ENCODE results near the gene SLC35F2. TPM values are rescaled to one million over a fixed set of nuclear protein-coding genes. Genes with fewer than 3 reads are reported as not detected.
A peak's percentile ranks its signal among the peaks of the same experiment; 100 is the strongest.

Gene SLC35F2
- total and polyA plus RNA-seq, 11 donors = 0.22 to 2.1 (median 1.1) TPM

DNA sequence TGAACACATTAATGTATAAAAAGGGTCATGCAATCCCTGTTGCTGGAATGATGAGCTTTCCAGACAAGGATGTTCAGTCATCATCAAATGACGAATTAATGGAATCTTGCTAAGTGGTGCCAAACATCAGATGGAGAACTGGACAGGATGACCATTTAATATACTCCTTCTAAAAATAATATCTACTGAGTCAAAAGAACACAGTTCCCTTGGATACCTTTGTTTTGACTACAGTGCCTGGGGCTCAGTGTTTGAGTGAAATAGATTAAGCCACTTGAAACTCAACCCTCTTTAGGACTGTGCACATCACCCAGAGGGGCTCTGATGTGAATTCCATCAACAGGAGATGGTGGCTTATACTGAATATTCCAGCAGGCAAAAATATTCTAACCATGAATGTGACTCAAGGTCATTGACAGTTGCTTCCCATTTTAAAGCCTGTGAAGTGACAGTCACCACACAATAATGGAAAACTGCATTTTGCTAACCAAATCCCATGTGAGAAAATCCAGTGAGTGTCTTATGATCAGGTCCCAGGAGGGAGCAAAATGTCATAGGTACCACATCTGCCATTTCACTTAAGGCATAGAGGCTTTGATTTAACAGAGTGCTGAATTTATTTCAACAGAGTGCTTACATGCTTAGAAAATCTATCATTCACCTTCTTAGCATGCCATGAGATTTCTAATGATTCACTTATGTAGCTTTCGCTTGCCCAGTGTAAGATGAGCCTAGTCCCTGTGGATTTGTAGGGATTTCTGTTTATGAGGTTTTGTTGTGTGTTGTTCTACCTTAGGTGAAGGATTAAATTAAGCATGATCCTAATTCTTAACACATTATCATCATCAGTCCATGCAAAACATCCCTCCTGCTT is 105.4 kb downstream of the SLC35F2 start:
- Histone ChIP-seq H3K4me3 (no peak overlapping the region), H3K36me3 (no peaks in the 10 kb centered on the region), H3K4me1 (no peaks in the 10 kb centered on the region), H3K27me3 (no peaks in the 10 kb centered on the region), H3K9me3 (no peaks in the 10 kb centered on the region), H3K27ac (peak overlapping the region in 3 of 12 donors; percentile 23 to 40 (median 34))
- intact Hi-C loops (cut with DNase I) = no loop called here
- ATAC-seq (peak in 2 of 4 donors; percentile 41 to 83), DNase-seq (no peak)
- 39 to 59% (median 43%) methylated on average over 2 of the region's 2 CpGs for WGBS, 4 donors
- TF ChIP-seq, protein P1, sequence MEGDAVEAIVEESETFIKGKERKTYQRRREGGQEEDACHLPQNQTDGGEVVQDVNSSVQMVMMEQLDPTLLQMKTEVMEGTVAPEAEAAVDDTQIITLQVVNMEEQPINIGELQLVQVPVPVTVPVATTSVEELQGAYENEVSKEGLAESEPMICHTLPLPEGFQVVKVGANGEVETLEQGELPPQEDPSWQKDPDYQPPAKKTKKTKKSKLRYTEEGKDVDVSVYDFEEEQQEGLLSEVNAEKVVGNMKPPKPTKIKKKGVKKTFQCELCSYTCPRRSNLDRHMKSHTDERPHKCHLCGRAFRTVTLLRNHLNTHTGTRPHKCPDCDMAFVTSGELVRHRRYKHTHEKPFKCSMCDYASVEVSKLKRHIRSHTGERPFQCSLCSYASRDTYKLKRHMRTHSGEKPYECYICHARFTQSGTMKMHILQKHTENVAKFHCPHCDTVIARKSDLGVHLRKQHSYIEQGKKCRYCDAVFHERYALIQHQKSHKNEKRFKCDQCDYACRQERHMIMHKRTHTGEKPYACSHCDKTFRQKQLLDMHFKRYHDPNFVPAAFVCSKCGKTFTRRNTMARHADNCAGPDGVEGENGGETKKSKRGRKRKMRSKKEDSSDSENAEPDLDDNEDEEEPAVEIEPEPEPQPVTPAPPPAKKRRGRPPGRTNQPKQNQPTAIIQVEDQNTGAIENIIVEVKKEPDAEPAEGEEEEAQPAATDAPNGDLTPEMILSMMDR (IDR thresholded peaks at IDR 0.05) = no peak
- no peak for TF ChIP-seq POLR2A (IDR thresholded peaks at IDR 0.05)

DNA sequence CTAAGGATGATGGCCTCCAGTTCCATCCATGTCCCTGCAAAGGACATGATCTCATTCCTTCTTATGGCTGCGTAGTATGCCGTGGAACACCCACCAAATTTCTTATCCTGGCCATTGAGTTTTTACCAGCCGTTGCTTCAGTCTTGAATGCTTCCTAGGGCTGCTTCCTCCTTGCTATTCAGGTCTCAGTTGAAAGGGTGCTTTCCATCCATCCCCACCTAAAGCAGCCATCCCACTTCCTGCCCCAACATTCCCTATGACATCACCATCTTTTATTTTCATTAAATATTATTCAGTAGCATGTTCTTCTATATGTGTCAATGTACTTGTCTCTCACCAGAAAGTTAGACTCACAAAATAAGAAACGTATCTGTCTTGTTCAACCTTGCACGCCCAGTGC is 106.1 kb downstream of the SLC35F2 start:
- no peak for TF ChIP-seq POLR2A (IDR thresholded peaks at IDR 0.05)
- TF ChIP-seq, protein P1 (IDR thresholded peaks at IDR 0.05) = no peak
- 52 to 61% (median 57%) methylated on average over 5 of the region's 5 CpGs for WGBS, 4 donors
- H3K4me3 ChIP-seq = no peak overlapping the region
- no peaks in the 10 kb centered on the region for H3K9me3 ChIP-seq
- DNase-seq = no peak
- no peaks in the 10 kb centered on the region for H3K36me3 ChIP-seq
- peak overlapping the region in 1 of 12 donors; percentile 9 for H3K27ac ChIP-seq
- intact Hi-C loops (cut with DNase I) = no loop called here
- no peaks in the 10 kb centered on the region for H3K27me3 ChIP-seq
- H3K4me1 ChIP-seq = no peaks in the 10 kb centered on the region
- peak in 1 of 4 donors; percentile 76 for ATAC-seq

DNA sequence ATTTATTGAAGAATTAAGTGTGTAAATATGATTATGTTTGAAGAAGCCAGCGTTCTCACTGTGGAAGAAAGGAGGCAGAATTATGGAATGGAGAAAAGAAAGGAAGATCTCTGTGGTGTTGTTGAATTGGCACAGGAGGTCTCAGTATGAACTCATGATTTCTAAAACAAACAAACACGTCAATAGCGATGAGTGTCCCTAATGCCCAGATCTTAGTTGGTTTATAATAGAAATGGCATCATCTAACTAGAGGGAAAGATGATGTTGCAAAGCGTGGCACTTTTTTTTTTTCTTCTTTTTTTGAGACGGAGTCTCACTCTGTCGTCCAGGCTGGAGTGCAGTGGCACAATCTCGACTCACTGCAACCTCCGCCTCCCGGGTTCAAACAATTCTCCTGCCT is 107.5 kb downstream of the SLC35F2 start:
- DNase-seq (no peak), ATAC-seq (no peak)
- no peak overlapping the region for H3K4me3 ChIP-seq
- no peaks in the 10 kb centered on the region for H3K36me3 ChIP-seq
- no peak for TF ChIP-seq POLR2A (IDR thresholded peaks at IDR 0.05)
- TF ChIP-seq, protein P1 (IDR thresholded peaks at IDR 0.05) = no peak
- 84 to 97% (median 94%) methylated on average over 9 of the region's 9 CpGs for WGBS, 4 donors
- no peaks in the 10 kb centered on the region for H3K27me3 ChIP-seq
- intact Hi-C loops (cut with DNase I) = no loop called here
- no peaks in the 10 kb centered on the region for H3K4me1 ChIP-seq
- H3K9me3 ChIP-seq = no peaks in the 10 kb centered on the region
- no peak overlapping the region for H3K27ac ChIP-seq

DNA sequence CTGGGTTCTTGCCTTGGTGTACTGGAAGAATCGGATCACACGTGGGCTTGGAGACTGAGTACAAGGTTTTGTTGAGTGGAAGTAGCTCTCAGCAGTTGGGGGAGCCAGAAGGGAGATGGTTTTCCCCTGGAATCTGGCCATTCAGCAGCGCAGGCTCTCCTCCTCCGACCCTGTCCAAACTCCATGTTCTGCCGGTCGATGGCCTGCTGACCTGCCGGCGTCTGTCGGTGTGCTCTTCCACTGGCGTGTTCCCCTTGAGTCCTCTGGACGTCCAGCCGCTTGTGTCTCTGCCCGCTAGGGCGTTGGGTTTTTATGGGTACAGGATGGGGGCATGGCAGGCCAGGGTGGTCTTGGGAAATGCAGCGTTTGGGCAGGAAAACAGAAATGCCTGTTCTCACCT is 108.3 kb downstream of the SLC35F2 start:
- DNase-seq = no peak
- Histone ChIP-seq H3K36me3 (no peaks in the 10 kb centered on the region), H3K4me1 (no peaks in the 10 kb centered on the region), H3K9me3 (no peaks in the 10 kb centered on the region), H3K27ac (no peak overlapping the region), H3K27me3 (no peaks in the 10 kb centered on the region), H3K4me3 (no peak overlapping the region)
- no peak for ATAC-seq
- no peak for TF ChIP-seq POLR2A (IDR thresholded peaks at IDR 0.05)
- TF ChIP-seq, protein P1 (IDR thresholded peaks at IDR 0.05) = no peak
- intact Hi-C loops (cut with DNase I) = no loop called here
- WGBS, 4 donors = 86 to 92% (median 90%) methylated on average over 13 to 15 of the region's 15 CpGs
